Motor neuron (in vitro differentiated cells): ENCODE results near the gene TELO2. TPM values are rescaled to one million over a fixed set of nuclear protein-coding genes. Genes with fewer than 3 reads are reported as not detected.

ENCODE experiments used
- ATAC-seq, 8 experiments: fragments of 200-7000 bp; cut with Tn5 transposase; replicated peaks in 6 of 8; 2 replicates each; pipeline ENCODE4 v1.8.0; 2021; ENCODE audit warnings: mild to moderate bottlenecking in 8 of 8, moderate library complexity in 8 of 8
- H3K27ac ChIP-seq, 2 donors: fragments of 250-450 bp; sonication (Bioruptor Pico); 2 replicates each; pipeline ENCODE4 v1.9.0; 2021; ENCODE audit warnings: antibody characterized with exemption in 2 of 2, mild to moderate bottlenecking in 2 of 2, moderate library complexity in 1 of 2
- H3K4me1 ChIP-seq, 2 donors: fragments of 250-450 bp; sonication (Bioruptor Pico); replicated peaks in 1 of 2; 2 replicates each; pipeline ENCODE4 v1.6.1; 2021; ENCODE audit warnings: antibody characterized with exemption in 2 of 2, mild to moderate bottlenecking in 2 of 2, moderate library complexity in 1 of 2
- H3K4me3 ChIP-seq, 5 donors: fragments of 250-450 bp; sonication (Bioruptor Pico); 2 replicates each; pipeline ENCODE4 v1.9.0; 2021; ENCODE audit warnings: antibody characterized with exemption in 5 of 5, mild to moderate bottlenecking in 5 of 5, moderate library complexity in 4 of 5
- WGBS, 10 experiments: fragments of 450-650 bp; shearing (Covaris generic); methylation state at CpG; one replicate each; pipeline ENCODE4 v1.0.0; 2022; 5-methylcytosine and 5-hydroxymethylcytosine counted together
- in situ Hi-C, 9 experiments: fragments of 400-800 bp; cut with MboI; loops; one replicate each; pipeline ENCODE4 v1.15.0; 2021; ENCODE audit warnings: low sequenced_read_pairs in 9 of 9, low pct_unique_long_range_greater_than_20kb in 2 of 9; ENCODE audit not compliant: unreplicated experiment in 9 of 9
- total RNA-seq, 8 experiments: library from RNA; unstranded; fragments of 300-600 nt; gene quantifications; 2 replicates each; pipeline versions ENCODE4 v1.2.3 to v1.2.4, GENCODE V29; 2022

The TELO2 gene
- total RNA-seq, result 10 to 100 TPM in 7 of 8 experiments, 1 to 10 TPM in 1; 8.1 to 37.8 (median 15.2) TPM

DNA sequence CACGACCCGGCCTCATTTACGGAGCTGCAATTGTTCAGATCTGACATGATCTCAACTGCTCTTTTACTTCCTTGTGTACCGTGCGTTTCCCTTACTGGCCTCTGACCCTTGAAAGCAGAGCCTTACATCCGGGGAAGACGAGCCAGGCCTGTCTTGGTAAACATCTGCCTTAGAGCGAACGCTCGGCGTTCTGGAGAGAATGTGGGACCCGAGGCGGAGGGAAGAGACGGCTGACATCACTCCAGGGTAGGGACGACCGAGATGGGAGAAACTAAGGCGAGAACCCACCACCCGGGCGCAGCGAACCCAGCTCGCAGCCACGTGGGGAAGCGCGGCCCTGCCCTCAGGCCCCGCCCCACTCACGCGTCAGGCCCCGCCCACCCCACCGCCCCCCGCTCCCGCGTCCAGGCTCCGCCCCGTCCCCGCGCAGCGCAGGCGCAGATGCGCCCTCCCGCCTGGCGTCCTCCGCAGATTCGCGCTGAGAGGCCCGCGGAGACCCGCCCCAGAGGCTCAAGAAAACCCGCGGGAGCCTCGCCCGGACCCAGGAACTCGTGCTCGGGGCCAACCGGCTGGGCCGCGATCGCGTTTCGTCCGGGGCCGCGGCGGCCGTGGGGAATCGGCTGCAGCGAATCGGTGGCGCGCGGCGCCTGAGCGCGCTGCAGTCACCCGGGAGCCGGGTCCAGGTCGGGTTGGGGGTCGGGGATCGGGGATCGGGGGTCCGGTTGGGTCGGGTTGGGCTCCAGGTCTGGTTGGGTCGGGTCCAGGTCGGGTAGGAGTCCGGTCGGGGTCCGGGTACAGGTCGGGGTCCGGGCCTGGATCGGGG, at the start of gene TELO2:
TSS of gene TELO2 (plus strand) at position 438 of the 823 bp plus-strand sequence. CDS start 922 bp downstream, outside the sequence.
- peak; percentile 60 to 81 (median 78) for ATAC-seq
- H3K4me3 ChIP-seq, result peak within 1 kb of the TSS; percentile 80 to 99 (median 84)
- peak within 1 kb of the TSS; percentile 92 to 97 for H3K27ac ChIP-seq
- peaks cover 9 to 15% of the 10 kb centered on the region in 2 donors for H3K4me1 ChIP-seq
- WGBS, 10 experiments, result 0 to 50% (median 5%) methylated on average over 1 to 13 of the region's 89 CpGs; no CpG with 5 or more reads in 3 of the 10 experiments
- in situ Hi-C loops, result no loop called here

DNA sequence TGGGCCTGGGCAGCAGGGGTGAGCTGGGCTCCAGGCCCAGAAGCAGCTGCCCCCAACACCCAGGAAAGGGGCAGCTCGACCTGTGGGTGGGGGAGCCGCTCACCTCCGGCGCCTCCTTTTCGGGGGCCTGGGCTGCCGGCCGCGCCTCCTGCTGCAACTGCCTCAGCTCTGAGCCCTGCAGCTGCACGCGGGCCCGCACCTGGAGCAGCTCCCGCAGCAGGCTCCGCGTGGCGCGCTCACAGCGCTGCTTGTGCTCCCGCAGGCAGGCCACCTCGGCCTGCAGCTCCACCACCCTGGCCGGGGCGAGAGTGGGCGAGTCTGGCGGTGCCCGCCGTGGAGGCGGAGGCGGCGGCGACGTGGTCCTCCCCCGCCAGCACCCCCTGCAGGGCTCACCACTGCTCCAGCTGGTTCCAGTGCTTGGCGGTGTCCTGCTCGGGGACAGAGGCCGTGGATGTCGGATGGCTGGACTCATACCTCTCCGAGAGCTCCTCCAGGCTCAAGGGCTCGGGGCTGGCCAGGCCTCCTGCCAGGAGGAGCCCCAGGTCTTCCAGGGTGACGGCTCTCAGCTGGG, 49.7 kb upstream of the TELO2 start:
- Histone ChIP-seq H3K4me3 (no peak overlapping the region), H3K4me1 (no peaks in the 10 kb centered on the region), H3K27ac (no peak overlapping the region)
- 71 to 97% (median 80%) methylated on average over 2 to 9 of the region's 38 CpGs; no CpG with 5 or more reads in 7 of the 10 experiments for WGBS, 10 experiments
- in situ Hi-C loops, result no loop called here
- peak in 4 of 8 experiments; percentile 3 to 22 (median 8) for ATAC-seq

DNA sequence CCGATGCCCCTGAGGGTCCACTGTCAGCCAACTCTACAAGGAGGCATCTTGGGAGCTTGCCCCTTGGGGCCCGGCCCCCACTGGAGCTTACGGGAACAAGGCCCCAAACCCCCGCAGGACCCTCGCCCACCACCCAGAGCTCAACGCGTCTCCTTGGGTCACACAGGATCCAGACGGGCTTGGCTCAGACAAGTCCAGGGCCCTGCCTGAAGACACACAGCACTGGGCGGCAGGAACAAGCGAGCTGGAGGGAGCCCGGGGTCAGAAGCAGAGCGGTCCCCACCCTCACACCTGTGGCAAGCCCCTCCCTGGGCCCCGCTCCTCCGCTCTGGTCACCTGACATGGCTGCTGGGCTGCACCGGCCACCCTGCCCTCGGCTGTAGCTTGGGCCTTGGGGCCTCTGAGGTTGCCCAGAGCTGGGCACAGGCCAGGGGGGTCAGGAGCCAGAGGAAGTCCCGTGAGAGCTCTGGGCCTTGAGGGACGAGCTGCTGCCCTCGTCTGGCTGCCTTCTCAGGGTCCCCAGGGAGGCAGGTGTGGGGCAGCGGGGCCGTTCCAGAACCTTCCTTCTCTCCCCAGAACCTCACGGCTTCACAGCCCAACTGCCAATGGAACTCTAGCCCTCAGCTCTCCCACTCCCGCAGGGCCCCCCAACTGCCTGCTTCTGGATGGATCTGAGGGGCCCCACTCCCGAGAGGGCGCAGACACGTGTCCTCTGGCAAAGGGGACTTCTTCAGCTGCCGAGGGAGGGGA, 49.0 kb upstream of the TELO2 start, which contains the start of gene CCDC154:
TSS of gene CCDC154 (minus strand) at position 577 of the 750 bp plus-strand sequence. CDS start at position 343, 234 bp downstream.
- H3K4me1 ChIP-seq, result no peaks in the 10 kb centered on the region
- no peak within 1 kb of the TSS for H3K4me3 ChIP-seq
- ATAC-seq, result peak in 4 of 8 experiments; percentile 11 to 15 (median 12)
- H3K27ac ChIP-seq, result no peak within 1 kb of the TSS
- in situ Hi-C loops, result no loop called here
- 0 to 100% (median 90%) methylated on average over 1 to 3 of the region's 27 CpGs; no CpG with 5 or more reads in 6 of the 10 experiments for WGBS, 10 experiments

DNA sequence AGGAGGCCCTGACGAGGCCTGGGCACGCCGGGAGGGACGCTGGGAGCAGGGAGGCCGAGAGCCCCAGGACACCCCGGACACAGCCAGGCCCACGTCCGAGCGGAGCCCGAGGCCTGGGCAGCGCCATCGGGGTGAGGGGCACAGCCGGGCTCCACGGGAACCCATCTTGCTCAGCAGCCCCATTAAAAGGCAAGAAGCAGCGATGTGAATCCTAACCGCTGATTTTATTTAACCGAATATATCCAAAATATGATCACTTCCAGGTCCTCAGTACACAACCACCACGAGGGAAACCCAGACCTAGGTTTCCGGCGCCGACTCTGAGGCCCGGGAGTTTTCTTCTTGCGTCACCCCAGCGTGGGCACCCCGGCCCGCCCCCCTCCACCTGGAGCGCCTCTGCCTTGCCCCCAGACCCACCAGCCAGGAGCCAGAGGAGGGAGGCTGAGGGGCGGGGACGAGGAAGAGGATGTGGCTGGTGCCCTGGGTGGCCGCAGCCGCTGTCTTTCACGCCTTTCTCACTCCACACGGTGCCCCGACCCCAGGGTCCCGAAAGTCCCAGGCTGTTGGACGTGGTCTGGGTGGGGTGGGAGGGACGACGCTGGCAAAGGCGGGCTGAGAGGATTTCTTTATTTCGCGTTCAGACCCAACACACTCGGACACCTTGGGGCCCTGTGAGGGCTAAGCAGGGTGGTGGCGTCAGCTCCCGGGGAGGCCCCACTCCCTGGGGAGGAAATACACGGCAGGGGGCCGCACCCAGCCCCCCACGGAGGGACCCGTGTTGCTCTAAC, 48.2 kb upstream of the TELO2 start:
- WGBS, 10 experiments, result 93 to 100% methylated on average over 1 to 5 of the region's 48 CpGs; no CpG with 5 or more reads in 8 of the 10 experiments
- in situ Hi-C loops, result no loop called here
- Histone ChIP-seq H3K27ac (no peak overlapping the region), H3K4me3 (no peak overlapping the region), H3K4me1 (no peaks in the 10 kb centered on the region)
- ATAC-seq, result no peak

DNA sequence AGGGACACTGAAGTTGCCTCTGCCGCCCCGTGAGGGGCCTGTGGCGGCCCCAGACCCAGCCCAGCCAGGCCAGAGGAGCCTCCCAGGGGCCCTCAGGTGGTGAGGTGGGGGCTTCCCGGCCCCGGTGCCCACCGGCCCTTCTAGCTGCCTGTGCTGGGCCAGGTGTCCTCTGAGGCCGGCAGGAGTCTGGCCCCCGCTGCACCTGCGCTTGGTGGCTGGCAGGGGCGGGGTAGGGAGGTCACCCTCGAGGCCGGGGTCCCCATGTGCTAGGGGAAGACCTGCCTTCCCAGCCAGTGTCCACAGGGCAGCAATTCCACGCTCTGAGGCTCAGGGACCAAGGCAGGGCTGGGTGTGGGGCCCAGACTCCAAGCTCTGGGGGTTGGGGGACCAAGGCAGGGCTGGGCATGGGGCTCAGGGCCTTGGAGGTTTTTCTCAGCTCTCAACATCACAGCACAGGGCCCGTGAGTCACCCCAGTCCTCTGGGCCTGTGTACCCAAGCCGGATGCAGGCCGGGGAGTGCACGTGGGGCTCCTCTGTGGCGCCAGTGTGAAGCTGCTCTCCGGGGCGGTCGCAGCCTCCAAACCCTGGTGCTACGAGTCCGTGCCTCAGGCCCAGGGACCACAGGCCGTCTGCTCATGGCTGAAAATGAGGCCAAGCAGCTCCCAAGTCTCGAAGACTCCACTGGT, 47.5 kb upstream of the TELO2 start:
- Histone ChIP-seq H3K4me1 (no peaks in the 10 kb centered on the region), H3K27ac (no peak overlapping the region), H3K4me3 (no peak overlapping the region)
- in situ Hi-C loops, result no loop called here
- WGBS, 10 experiments, result 60 to 100% (median 100%) methylated on average over 1 to 2 of the region's 25 CpGs; no CpG with 5 or more reads in 7 of the 10 experiments
- ATAC-seq, result no peak

DNA sequence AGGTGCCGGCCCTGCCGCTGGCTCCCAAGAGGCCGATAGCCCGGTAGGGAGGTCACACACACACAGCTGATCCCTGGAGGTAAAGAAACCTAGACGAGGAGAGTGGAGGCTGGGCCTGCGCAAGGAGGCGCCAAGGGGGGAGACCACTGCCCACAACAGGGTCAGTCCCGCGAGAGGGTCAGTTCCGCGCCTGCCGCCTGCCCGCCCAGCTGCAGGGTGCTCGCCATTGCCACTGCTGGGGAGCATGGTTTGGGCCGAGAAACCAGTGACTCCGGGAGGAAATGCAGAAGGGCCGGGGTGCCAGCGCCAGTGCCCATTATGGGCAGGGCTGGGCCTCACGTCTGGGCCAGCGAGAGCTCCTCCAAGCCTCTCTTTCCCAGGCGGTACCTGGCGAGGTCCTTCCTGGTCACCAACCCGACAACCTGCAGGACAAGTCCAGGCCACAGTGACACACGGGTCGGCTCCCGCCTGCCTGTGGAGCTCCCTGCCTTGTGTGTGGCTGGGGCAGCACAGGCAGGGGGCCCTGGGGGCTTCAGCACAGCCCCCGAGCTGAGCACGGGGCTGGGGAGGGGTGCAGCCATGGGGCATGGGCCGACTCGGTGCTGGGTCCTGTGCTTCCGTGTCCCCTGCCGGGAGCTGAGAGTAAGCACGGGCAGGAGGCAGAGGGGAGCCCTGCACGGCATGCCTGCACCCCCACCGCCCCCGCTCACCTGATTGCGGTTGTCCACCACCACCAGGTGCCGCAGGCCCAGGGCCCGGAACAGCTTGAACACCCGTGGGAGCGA, 46.7 kb upstream of the TELO2 start:
- no peaks in the 10 kb centered on the region for H3K4me1 ChIP-seq
- no peak for ATAC-seq
- in situ Hi-C loops, result no loop called here
- H3K4me3 ChIP-seq, result no peak overlapping the region
- H3K27ac ChIP-seq, result no peak overlapping the region
- WGBS, 10 experiments, result 40 to 100% (median 100%) methylated on average over 1 to 7 of the region's 41 CpGs; no CpG with 5 or more reads in 5 of the 10 experiments

DNA sequence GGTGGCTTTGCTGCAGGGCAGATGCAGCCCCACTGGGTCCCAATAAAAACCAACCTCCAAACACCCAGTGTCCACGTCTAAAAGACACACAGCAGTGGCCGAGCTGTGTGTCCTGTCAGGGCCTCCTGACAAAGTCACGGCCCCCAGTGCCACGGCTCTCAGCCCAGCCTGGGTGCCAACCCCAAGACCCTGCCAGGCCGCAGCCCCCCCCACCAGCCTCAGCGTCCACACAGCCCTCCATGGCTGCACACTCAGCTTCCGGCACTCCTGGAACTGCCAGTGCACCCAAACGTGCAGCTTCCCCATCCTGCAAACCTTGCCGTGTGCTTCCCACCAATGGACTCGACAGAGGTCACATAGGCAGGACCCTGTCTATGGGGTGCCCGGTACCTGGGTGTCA, 45.2 kb upstream of the TELO2 start:
- Histone ChIP-seq H3K27ac (no peak overlapping the region), H3K4me1 (no peaks in the 10 kb centered on the region), H3K4me3 (no peak overlapping the region)
- WGBS, 10 experiments, result no CpG with 5 or more reads among the region's 11 CpGs
- in situ Hi-C loops, result no loop called here
- ATAC-seq, result no peak

DNA sequence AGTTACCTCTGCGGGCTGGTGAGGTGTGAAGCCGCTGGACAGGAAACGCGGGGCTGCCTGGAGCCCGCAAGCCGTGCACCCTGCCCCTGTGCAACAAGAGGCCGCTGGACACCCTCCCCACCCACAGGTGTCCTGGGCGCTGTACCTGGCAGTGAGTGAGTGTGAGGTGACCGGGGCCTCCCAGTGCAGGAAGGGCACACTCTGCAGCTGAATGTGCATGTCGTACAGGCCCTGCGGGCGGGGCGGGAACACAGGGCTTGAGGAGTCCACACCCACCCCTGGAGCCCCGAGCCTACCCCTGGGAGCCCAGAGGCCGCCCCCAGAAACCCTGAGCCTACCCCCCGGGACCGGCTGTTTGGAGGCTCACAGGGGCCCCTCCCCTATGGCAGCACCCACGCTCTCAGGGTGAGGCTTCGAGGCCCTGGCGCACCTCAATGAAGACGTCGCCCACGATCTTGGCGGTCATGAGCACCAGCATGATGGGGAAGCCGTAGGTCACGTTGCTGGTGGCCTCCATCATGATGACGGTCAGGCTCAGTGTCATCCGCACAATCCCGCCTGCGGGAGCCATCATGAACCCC, 44.5 kb upstream of the TELO2 start:
- WGBS, 10 experiments, result 96 to 100% (median 100%) methylated on average over 1 to 5 of the region's 30 CpGs; no CpG with 5 or more reads in 6 of the 10 experiments
- ATAC-seq, result peak in 2 of 8 experiments; percentile 22 to 30
- Histone ChIP-seq H3K4me1 (no peaks in the 10 kb centered on the region), H3K27ac (no peak overlapping the region), H3K4me3 (no peak overlapping the region)
- in situ Hi-C loops, result no loop called here

DNA sequence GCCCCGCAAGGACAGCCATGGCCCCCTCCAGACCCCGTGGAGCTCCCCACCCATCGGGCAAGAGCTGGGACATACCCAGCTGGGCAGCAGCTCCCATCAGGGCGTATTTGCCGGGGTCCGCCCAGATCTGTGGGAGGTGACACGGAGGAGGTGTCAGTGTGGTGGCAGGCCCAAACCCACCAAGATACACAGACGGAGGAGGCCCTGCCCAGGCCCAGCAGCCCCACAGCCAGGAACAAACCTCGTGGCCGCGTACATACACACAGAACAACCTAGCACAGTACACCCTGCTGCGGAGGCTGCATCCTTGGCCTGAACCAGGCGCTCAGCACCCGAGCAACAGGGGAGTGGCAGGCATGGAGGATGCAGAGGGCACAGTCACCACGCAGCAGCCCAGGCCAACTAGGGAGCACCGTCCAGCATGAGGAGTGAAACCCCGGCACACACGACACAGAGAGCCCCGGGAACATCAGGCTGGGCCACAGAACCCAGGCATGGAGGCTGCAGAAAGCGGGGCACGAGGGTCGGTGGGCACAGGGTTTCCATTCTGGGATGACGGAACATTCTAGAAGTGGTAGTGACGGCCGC, 43.9 kb upstream of the TELO2 start:
- 80 to 100% (median 99%) methylated on average over 1 to 7 of the region's 25 CpGs; no CpG with 5 or more reads in 4 of the 10 experiments for WGBS, 10 experiments
- no peak overlapping the region for H3K4me3 ChIP-seq
- in situ Hi-C loops, result no loop called here
- no peaks in the 10 kb centered on the region for H3K4me1 ChIP-seq
- H3K27ac ChIP-seq, result no peak overlapping the region
- ATAC-seq, result no peak

DNA sequence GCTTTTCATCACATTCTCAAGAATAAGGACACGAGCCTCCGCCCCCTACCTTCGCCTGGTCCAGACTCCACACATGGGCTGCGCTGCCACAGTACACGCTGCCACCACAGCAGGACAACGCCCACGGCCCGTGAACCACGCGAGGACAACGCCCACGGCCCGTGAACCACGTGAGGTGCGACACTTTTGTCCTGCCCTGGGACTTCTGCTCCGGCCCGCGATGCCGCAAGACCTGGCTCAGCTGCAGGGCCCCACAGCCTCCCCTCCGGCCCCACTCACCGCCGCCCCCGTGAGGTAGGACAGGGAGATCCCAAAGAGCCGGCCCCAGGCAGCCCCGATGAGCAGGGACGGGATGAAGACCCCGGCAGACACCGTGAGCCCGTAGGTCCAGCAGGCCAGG, 42.9 kb upstream of the TELO2 start:
- in situ Hi-C loops, result no loop called here
- Histone ChIP-seq H3K27ac (no peak overlapping the region), H3K4me1 (no peaks in the 10 kb centered on the region), H3K4me3 (no peak overlapping the region)
- no peak for ATAC-seq
- WGBS, 10 experiments, result 93% methylated on average over 3 to 16 of the region's 29 CpGs; no CpG with 5 or more reads in 8 of the 10 experiments

DNA sequence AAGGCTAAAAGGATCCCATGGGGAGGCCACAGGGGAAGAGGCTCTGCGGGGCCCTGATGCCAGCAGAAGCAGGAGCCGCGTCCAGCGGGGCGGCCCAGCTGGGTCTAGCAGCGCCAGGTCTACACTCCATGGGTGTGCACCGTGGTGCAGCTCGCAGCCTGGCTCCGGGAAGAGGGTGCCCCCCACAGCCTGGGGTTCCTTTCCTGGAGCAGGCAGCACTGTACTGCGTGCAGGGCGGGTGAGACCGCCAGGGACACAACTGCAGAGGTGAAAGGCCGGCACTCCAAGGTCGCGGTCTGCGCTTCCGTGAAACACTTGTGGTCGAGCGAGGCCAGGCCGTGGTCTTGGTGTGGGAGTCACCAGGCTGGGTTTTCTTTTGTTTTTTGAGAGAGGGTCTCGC, 42.3 kb upstream of the TELO2 start:
- Histone ChIP-seq H3K27ac (no peak overlapping the region), H3K4me3 (no peak overlapping the region), H3K4me1 (no peaks in the 10 kb centered on the region)
- no peak for ATAC-seq
- WGBS, 10 experiments, result 92 to 95% methylated on average over 4 to 5 of the region's 21 CpGs; no CpG with 5 or more reads in 8 of the 10 experiments
- in situ Hi-C loops, result no loop called here
